Measurements from ENCODE around the gene TMEM131L. TPM values are rescaled to one million over a fixed set of nuclear protein-coding genes. Genes with fewer than 3 reads are reported as not detected.

TMEM131L gene
- polyA plus RNA-seq, 1 donor (not counting 4 experiments of a cell fraction or from before 2014, with no cell fraction given) = 10.3 TPM

DNA sequence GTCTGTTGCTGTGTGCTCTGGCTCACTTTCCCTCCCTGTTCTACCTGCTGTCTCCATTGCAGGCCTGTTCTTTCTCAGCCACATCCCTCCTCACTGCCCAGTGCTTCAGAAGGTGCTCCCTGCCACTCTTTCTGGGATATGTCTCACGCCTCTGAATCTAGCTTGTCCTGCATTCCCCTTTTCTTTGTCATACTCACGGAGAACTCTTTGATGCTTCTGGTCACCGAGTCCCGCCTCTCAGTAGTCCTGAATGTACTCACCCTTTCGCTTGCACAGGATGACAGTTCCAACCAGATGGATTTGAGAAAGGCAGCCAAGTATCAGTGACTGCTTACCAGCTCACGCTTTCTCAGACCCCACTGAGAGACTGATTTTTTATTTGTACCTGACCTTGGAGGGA, 152.7 kb downstream of the TMEM131L start:
- no peaks in the 10 kb centered on the region for H3K27me3 ChIP-seq (ENCODE audit: control insufficient read depth, extremely low read depth, insufficient read depth, low read length)
- H3K9me1 ChIP-seq (ENCODE audit: control insufficient read depth, extremely low read depth, insufficient read depth, low read length) = no peaks in the 10 kb centered on the region
- dilution Hi-C loops (cut with MboI; ENCODE audit: extremely low pct_ligation_motif_present, low sequenced_read_pairs) = no loop called here
- H3K4me2 ChIP-seq (ENCODE audit: control insufficient read depth, extremely low read depth, insufficient read depth, low read depth, low read length) = no peak overlapping the region
- H4K20me1 ChIP-seq (ENCODE audit: control insufficient read depth, extremely low read depth, insufficient read depth, low read length) = no peaks in the 10 kb centered on the region
- H3K4me3 ChIP-seq (ENCODE audit: control insufficient read depth in 2 of 3, extremely low read depth in 1 of 3, insufficient read depth in 2 of 3, low read depth in 1 of 3, low read length in 3 of 3) = no peak overlapping the region
- no peak overlapping the region for H3K9ac ChIP-seq (ENCODE audit: control insufficient read depth, extremely low read depth, insufficient read depth, low read length)
- TF ChIP-seq, protein P1, sequence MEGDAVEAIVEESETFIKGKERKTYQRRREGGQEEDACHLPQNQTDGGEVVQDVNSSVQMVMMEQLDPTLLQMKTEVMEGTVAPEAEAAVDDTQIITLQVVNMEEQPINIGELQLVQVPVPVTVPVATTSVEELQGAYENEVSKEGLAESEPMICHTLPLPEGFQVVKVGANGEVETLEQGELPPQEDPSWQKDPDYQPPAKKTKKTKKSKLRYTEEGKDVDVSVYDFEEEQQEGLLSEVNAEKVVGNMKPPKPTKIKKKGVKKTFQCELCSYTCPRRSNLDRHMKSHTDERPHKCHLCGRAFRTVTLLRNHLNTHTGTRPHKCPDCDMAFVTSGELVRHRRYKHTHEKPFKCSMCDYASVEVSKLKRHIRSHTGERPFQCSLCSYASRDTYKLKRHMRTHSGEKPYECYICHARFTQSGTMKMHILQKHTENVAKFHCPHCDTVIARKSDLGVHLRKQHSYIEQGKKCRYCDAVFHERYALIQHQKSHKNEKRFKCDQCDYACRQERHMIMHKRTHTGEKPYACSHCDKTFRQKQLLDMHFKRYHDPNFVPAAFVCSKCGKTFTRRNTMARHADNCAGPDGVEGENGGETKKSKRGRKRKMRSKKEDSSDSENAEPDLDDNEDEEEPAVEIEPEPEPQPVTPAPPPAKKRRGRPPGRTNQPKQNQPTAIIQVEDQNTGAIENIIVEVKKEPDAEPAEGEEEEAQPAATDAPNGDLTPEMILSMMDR (optimal IDR thresholded peaks at IDR 0.05 in 1 of 3, IDR thresholded peaks at IDR 0.05 in 1 of 3, conservative IDR thresholded peaks at IDR 0.05 in 1 of 3; ENCODE audit: extremely low read depth in 1 of 3, insufficient read depth in 2 of 3, low read length in 3 of 3) = no peak
- no peak for TF ChIP-seq EZH2 (IDR thresholded peaks at IDR 0.05; ENCODE audit: low read length)
- no peak overlapping the region for H2AFZ ChIP-seq (ENCODE audit: control insufficient read depth, low read length)
- H3K9me3 ChIP-seq (ENCODE audit: control insufficient read depth, low read depth, low read length) = no peaks in the 10 kb centered on the region
- no peaks in the 10 kb centered on the region for H3K4me1 ChIP-seq (ENCODE audit: control insufficient read depth, extremely low read depth, insufficient read depth, low read length)
- H3K27ac ChIP-seq (ENCODE audit: control insufficient read depth, insufficient read depth, low read length) = no peak overlapping the region
- H3K36me3 ChIP-seq (ENCODE audit: control insufficient read depth in 2 of 2, extremely low read depth in 1 of 2, insufficient read depth in 2 of 2, low read length in 2 of 2) = peaks cover 18 to 20% of the 10 kb centered on the region in 2 experiments
- H3K79me2 ChIP-seq (ENCODE audit: control insufficient read depth, insufficient read depth, low read length) = no peaks in the 10 kb centered on the region
- FAIRE-seq (no peak), DNase-seq (ENCODE audit: low read depth, low spot score) (no peak)

DNA sequence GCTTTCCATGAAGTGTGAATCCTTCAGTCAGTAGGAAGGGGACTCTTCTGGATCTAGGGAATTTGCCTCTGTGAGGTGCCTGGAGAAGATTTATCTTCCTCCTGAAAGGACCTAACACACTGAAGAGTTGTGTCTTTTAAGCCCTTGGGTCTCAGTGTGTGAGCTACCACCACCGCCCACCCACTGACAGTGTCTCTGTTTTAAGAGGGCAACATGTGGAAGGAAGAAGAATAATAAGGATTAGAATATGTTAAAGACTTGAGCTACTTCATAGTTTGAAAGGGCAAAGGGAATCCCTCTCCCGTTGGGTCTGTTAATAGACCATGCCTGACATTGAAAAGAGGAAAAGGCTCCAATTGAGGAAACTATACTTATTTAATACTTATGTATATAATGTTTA, 153.7 kb downstream of the TMEM131L start:
- no peak overlapping the region for H3K27ac ChIP-seq (ENCODE audit: control insufficient read depth, insufficient read depth, low read length)
- H3K4me2 ChIP-seq (ENCODE audit: control insufficient read depth, extremely low read depth, insufficient read depth, low read depth, low read length) = no peak overlapping the region
- TF ChIP-seq EZH2 (IDR thresholded peaks at IDR 0.05; ENCODE audit: low read length) = no peak
- TF ChIP-seq, protein P1 (optimal IDR thresholded peaks at IDR 0.05 in 1 of 3, IDR thresholded peaks at IDR 0.05 in 1 of 3, conservative IDR thresholded peaks at IDR 0.05 in 1 of 3; ENCODE audit: extremely low read depth in 1 of 3, insufficient read depth in 2 of 3, low read length in 3 of 3) = no peak
- no peaks in the 10 kb centered on the region for H3K9me3 ChIP-seq (ENCODE audit: control insufficient read depth, low read depth, low read length)
- no peaks in the 10 kb centered on the region for H3K79me2 ChIP-seq (ENCODE audit: control insufficient read depth, insufficient read depth, low read length)
- DNase-seq (ENCODE audit: low read depth, low spot score) (no peak), FAIRE-seq (no peak)
- no peaks in the 10 kb centered on the region for H3K27me3 ChIP-seq (ENCODE audit: control insufficient read depth, extremely low read depth, insufficient read depth, low read length)
- H3K36me3 ChIP-seq (ENCODE audit: control insufficient read depth in 2 of 2, extremely low read depth in 1 of 2, insufficient read depth in 2 of 2, low read length in 2 of 2) = peaks cover 18 to 20% of the 10 kb centered on the region in 2 experiments
- no peak overlapping the region for H3K4me3 ChIP-seq (ENCODE audit: control insufficient read depth in 2 of 3, extremely low read depth in 1 of 3, insufficient read depth in 2 of 3, low read depth in 1 of 3, low read length in 3 of 3)
- dilution Hi-C loops (cut with MboI; ENCODE audit: extremely low pct_ligation_motif_present, low sequenced_read_pairs) = no loop called here
- H3K9ac ChIP-seq (ENCODE audit: control insufficient read depth, extremely low read depth, insufficient read depth, low read length) = no peak overlapping the region
- H3K9me1 ChIP-seq (ENCODE audit: control insufficient read depth, extremely low read depth, insufficient read depth, low read length) = no peaks in the 10 kb centered on the region
- no peaks in the 10 kb centered on the region for H4K20me1 ChIP-seq (ENCODE audit: control insufficient read depth, extremely low read depth, insufficient read depth, low read length)
- H2AFZ ChIP-seq (ENCODE audit: control insufficient read depth, low read length) = no peak overlapping the region
- H3K4me1 ChIP-seq (ENCODE audit: control insufficient read depth, extremely low read depth, insufficient read depth, low read length) = no peaks in the 10 kb centered on the region

Data from keratinocyte (primary cell).